HG02943 (cell line): ENCODE measurements around the gene PSMA5.
"Not testable (repeated sequence)": the region's sequence is repeated elsewhere in the genome, so short reads cannot be mapped to it uniquely, and the experiment has no call there.

Experiments used
- ATAC-seq: cut with Tn5 transposase; IDR thresholded peaks from one replicate; pipeline ENCODE4 v1.9.1; 2021; ENCODE audit warnings: mild to moderate bottlenecking, low read depth, moderate library complexity; ENCODE audit not compliant: unreplicated experiment

Gene PSMA5

DNA sequence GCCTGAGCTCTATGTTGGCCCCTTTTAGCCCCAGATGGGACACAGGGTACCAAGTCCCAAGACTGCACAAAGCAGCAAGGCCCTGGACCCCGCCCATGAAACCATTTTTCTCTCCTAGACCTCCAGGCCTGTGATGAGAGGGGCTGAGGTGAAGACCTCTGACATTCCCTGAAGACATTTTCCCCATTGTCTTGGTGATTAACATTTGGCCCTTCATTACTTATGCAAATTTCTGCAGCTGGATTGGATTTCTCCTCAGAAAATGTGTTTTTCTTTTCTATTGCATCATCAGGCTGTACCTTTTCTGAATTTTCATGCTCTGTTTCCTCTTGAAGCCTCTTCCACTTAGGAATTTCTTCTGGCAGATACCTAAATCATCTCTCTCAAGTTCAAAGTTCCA is 8.2 kb upstream of the PSMA5 start:
- no peak for ATAC-seq

DNA sequence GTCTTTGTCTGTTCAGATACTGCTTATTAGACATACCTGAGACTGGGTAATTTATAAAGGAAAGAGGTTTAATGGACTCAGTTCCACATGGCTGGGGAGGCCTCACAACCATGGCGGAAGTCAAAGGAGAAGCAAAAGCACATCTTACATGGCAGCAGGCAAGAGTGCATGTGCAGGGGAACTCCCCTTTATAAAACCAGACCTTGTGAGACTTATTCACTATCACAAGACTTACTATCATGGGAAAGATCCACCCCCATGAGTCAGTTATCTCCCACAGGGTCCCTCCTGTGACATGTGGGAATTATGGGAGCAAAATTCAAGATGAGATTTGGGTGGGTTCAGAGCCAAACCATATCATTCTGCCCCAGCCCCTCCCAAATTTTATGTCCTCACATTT is 7.1 kb upstream of the PSMA5 start:
- ATAC-seq: no peak

DNA sequence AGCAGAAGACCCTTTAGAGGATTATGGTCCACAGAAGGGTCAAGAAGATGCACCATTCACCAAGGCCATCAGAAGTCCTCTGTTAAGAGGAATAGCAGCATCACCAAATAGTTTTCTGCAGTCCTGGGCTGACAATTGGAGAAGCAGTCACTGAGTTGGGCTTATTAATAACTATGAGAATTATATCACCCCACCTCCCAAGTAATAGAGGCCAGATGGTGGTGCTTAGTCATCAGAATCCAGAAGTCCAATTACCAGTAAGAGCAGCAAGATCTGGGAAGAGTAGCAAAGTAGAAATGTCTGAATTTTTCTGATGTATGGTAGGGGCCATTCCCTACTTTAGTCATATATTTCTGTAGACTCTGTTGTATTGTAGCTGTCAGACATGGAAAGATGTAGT is 6.1 kb upstream of the PSMA5 start:
- ATAC-seq: no peak

DNA sequence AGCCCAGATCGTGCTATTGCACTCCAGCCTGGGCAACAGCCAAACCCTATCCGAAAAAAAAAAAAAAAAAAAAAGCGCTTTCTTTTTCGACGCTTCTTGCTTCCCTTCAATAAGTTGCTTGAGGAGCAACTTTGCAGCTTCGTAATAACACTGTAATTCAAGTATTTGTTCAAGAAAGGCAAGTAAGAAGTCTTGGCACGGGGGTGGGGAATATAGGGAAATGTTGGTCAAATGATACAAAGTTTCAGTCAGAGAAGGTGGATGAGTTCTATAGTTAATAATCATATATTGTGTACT is 871 bp upstream of the PSMA5 start:
- no peak for ATAC-seq

DNA sequence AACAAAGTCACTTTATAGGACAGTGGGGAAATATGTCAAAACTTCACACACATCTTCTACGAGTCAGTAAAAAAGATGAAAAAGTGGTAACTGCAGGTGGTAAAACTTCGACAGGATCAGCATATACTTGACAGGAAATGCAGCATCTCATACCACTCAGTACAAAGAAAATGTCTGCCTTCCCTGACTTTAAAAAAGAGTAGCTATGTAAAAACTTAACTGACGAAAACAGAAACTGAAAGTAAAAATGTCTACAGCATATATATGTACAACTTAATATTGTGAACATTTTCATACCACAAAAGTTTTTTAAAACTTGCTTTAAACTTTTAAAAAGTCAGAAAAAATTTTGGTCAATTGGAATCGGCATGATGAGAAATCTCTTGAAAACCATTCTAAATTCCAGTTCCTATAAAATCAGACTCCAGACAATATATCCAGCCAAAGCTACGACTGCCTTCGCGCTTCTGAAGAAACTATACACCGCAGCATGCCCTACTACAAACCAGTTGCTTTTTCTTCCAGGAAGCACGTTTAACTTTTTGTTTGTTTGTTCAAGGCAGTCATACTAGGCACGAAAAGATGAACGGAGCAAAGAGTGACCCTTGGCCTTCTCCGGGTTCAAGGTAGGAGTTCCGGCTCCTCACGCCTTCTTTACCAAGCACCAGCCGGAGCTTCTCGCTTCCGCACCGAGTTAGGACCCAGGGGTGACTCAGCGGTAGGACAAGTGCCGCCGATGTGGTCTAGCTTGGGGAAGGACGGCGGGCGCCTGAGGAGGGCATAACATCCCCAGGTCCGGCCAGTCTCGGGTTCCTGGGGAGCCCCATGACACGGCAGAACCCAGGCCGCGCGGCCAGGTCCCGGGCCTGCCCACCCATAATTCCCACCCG is 612 bp downstream of the PSMA5 start:
- peak; percentile 20 for ATAC-seq

DNA sequence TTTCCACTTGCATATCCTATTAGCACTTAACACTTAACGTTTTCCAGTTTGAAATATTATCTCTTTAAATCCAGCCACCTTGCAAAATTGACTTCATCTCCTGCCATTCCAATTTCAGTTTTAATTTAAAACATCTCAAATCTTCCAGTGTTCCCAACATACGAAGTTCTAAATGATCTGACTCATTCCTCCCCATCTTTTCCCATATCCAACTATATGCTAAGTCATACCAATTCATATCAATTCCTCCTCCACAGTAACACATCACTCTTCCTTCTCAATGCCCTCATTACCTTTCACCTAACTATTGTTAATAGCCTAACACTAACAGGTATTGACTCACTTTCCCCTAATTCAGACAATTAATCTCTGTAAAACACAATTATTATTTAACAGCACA is 2.8 kb downstream of the PSMA5 start:
- no peak for ATAC-seq

DNA sequence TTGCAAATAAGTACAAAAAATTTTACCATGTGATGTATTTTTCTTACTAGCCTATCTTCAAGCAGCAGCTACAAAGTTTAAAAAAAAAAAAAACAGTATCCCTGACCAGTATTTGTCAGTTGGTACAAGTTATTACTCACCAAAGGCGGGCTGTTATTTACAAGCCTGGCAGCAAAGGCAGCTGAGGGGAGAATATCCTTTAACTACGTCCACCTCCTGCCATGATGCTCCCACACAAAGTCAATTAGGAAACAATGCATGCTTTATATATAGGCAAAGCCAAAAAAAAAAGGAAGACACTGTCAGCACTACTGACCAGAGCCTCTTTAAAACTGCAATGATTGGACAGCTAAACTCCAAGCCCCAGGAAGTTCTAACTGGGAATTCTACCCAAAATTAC is 13.7 kb downstream of the PSMA5 start:
- no peak for ATAC-seq

DNA sequence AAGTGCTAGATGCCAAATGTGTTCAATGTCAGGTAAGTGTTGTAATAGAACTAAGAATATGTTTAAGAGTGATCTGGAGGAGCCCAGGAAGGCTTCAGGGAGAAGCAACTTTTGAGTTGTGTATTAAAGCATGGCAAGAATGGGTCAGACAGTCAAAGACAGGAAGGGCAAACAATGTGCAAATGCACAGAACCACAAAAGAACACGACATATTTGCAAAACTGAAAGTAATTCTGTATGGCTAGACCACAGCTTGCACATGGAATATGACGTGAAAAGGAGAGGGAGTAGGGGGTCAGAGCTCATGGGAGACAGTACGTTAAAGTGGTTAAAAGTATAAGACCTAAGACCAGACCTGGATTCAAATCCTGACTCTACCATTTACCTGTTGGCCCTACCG is 21.4 kb downstream of the PSMA5 start:
- no peak for ATAC-seq

DNA sequence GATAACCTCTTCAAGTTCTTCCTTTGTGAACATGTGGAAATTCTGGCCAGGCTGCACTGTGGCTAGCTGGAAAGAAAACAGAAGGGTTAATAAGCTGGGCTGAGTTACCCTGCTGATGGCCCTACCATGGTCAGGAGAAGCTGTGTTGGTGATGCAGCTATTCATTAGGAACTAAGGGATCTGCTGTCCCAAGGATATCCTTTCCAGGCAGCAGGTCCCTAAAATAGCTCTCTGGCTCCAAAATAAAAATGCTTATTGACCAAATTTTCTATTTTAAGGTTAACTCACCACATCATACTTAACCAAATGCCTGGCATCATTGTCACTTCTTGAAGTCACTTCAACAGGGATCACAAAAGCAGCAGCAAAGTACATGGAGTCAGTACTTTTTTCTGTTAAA is 24.2 kb downstream of the PSMA5 start:
- ATAC-seq: no peak

DNA sequence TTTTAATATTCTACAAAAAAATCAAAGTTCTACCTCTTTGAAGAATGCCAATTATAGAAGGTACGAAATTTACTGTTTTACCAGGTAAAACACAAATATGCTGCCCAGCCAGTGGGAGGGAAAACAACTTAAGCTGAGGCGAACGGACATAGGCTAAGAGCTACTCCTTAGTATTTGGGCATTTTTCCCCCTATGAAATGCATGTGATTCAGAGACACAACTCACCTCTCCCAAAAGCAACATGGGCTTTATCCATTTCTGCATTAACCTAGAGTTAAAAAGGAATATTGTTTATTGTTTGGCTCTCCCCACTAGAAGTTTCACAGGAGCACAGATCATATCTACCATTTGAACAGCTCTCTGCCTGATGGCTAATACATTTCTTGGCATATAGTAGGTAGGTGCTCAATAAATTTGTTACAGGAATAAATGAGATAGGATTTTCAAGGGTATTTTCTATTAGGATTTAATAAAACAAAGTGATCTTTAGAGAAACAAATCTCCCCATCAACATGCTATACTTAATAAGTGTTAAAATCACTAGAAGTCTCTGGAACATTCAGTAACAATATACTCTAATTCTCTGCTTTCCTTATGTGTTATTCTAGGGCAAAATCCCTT is 26.1 kb downstream of the PSMA5 start:
- no peak for ATAC-seq

DNA sequence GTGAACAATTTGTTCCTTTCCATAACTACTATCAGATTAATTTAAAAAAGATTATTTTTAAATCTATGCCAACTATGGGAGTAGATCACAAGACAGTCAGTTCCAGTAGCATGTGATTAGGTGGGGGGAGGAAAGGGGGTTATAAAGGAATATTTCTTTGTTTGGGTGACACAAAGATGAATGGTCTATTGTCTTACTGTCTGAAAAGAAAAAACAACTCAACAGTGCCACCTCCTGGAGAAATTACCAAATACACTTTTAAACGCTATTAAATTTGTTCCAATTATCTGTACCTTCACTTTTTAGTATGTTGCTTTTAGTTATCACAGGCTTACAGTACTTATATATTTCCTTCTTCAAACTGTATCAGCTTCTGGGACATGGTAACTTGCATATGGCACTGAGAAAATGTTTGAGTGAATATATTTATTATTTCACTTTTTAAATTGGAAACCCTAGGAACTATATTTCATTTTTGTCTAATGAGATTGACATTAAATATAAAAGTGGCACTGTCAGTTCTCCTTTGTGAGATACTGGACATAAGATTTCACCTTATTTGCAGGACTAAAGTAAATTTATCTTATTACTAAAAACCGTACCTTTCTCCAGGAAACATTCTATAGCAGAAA is 26.8 kb downstream of the PSMA5 start:
- no peak for ATAC-seq

DNA sequence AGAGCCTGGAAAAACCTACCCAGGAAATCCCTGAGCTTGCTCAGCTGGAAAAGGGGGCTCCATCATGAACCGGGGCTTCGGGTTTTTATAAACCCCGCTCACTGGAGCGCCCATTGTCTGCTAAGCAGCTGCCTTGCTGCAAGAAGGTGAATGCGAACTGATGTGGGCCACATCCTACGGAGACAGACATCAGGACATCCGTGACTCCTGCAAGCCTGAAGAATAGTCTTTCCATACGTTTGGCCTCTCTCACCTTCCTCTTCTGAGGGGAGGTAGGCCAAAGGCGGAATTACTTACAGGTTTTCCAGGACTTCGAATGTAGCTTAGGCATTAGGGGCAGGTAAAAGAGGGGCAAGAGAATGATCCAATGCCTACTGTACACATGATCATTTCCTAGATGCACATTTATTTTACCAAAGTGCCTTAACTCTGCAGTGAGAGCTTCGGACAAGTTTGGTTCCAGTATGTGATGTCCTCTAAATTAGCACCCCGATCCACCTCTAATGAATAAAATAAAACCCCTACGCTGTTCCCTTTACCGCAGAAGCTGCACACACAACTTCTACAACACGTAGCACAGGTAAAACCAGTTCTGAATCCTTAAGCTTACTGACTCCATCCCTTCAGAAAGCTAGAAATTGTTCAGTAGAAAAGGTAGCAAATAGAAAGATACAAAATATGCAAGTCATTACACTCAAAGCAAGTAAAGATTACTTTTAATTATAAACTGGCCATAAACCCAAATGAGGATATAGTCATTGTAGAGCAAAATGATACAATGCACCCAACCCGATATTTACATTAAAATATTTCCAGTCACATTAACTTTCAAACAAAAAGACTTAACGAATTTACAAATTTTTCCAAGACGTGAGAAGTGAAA is 27.7 kb downstream of the PSMA5 start:
- no peak for ATAC-seq

DNA sequence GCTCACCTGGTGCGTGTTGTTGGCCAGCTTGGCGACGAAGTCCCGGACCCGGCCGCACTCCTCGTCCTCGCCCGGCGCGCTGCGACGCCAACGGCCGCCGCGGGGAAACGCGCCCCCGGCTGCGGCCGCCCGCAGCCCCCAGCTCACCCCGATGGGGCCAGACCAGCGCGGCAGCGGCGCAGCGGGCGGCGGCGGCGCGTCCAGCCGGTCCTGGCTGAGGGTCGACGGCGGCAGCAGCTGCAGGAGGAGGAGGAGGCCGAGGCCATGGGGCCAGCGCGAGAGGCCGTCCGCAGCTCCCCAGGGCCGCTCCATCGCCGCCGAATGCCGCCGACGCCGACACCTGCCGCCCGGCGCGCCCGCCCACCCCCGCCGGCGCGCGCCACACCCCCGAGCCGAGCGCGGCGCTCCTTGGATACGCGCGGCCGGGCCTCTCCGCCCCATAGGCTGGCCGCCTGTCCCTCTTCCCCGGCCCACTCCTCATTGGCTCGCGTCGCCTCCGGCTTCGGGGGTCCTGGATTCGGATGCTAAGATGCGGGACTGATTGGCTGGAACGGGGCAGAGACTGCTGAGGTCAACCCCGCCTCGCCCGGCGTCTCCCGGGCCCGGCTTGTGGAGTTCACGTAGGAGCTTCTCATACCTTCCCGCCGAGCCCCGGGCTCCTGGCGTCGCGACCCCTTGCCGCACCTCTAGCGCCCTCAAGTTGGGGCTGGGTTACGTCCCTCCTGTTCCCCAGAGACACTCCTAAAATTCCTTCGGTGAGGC is 28.5 kb downstream of the PSMA5 start, which contains the start of gene SORT1:
TSS of gene SORT1 (minus strand) at position 338 of the 762 bp plus-strand sequence. CDS start at position 312, 26 bp downstream.
- ATAC-seq: no peak

DNA sequence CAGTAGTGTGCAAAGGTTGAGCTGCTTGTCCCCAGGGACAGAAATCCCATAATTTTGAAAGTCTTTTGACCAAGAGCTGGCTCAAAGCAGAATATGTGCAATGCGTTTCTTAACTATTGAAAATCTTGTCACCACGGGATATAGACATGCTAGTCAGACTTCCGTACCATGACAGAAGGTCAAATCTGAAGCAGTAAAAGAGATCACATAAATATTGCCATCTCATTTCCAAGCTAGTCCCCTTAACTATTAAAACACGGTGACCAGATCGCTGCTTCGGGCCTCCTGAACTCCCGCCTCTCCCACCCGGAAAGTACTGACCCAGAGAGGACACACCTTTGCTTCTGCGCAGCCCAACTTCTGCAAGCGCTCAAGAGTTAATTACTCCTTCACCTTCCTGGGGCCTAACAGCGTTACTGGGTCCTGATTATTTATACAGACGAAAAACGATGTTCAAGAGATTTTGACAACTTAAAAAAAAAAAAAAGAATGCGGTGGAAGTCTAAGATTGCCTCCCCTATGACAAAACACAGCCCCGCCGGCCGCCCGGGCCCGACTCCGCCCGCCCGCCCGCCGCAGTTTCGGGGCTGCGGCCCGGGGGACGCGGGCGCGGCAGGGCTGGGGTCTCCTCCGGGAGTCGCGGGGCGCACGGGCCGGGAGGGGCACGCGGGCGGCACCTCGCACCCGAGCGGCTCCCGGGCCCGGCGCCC is 29.2 kb downstream of the PSMA5 start:
- no peak for ATAC-seq

DNA sequence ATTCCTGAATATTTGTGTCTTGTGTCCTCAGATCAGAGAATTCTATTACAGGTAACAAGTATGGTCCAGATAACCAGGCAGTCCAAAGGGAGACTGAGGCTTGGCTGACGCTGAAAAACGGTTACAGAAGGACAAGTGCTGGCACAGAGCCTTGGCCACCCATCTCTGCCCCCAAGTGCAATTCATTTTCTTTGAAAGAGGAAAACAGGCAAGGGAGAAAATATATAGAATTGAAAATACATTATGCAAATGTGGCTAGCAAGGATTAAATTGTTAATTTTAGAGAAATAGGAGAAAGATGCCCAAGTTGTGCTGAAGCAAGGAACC is 29.8 kb downstream of the PSMA5 start:
- no peak for ATAC-seq

DNA sequence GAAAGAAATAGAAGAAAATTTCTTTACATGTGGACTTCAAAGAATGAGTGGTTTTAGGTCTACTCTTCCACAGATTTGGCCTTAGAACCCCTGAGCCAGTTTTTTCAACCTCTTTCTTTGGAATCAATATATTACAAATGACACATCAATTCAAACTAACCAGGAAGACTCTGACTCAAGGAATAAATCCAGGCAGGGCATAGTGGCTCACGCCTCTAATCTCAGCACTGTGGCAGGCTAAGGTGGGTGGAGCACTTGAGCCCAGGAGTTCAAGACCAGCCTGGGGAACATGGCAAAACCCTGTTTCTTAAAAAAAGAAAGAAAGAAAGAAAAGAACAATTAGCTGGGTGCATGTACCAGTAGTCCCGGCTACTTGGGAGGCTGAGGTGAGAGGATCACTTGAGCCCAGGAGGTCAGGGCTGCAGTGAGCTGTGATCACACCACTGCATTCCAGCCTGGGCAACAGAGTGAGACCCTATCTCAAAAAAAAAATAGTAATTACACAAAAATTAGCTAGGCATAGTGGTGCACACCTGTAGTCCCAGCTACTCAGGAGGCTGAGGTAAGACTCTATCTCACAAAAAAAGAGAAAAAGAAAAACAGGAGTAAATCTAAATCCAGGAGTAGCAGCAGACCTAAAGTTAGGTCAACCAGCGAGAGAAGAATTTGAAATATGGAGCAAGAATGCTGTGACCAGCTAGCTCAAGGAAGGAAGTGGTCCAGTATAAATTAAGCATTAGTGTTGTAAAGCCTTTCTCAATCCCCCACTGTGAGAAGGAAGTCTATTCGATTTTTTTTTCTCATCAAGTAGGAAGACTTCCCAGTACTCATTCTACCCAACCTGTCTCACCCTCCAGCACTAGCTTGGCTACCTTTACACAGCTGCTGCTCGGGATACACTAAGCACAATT is 30.4 kb downstream of the PSMA5 start:
- no peak for ATAC-seq

DNA sequence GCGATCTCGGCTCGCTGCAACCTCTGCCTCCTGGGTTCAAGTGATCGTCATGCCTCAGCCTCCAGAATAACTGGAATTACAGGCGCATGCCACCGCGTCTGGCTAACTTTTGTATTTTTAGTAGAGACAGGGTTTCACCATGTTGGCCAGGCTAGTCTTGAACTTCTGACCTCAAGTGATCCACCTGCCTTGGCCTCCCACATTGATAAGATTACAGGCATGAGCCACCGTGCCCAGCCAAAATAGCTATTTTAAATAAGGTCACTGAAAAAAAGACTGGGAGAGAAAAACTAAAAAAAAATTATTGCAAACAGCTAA is 31.0 kb downstream of the PSMA5 start:
- ATAC-seq: not testable (repeated sequence)

DNA sequence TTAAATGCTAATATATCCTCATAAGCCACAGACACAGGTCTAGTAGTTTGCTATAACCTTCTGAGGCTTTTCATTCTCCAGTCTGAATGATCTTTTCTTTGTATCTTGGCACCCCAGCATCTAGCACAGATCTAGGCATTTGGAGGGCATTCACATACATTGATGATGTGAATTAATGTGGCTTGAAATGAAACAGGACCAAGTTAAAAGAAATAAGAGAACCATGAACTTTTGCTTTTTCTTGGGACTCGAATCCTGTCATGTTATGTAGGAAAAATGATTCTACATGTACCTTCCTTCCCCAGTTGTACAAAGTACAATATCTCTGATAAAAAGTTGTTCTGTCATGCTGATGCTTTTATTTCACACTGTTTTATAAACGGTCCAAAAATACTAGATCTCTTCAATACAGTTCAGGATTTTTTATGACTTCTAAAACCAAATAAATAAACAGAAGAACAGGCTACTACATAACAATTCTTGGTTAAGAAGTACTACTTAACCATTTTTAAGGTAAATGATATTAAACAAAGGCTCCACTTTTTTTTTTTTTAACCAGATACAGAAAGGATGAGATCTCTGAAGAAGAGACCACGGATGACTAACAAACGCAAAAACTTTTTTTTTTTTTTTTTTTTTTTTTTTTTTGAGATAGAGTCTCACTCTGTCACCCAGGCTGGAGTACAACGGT is 31.5 kb downstream of the PSMA5 start:
- no peak for ATAC-seq
